Osteocyte (in vitro differentiated cells): ENCODE data around the gene ETV6. TPM values are rescaled to one million over a fixed set of nuclear protein-coding genes. Genes with fewer than 3 reads are reported as not detected.
A peak's percentile ranks its signal among the peaks of the same experiment; 100 is the strongest.

Source experiments
- DNase-seq: peaks from one replicate; pipeline ENCODE4 v3.0.0; 2021; ENCODE audit warnings: mixed read lengths; ENCODE audit not compliant: unreplicated experiment; ENCODE audit errors: extremely low spot score
- H3K27ac Mint-ChIP-seq: one replicate; pipeline ENCODE4 v1.8.0; 2021; ENCODE audit warnings: mild to moderate bottlenecking, mixed read lengths; ENCODE audit not compliant: unreplicated experiment
- H3K27me3 Mint-ChIP-seq: one replicate; pipeline ENCODE4 v1.8.0; 2021; ENCODE audit warnings: mixed read lengths; ENCODE audit not compliant: unreplicated experiment
- H3K36me3 Mint-ChIP-seq: one replicate; pipeline ENCODE4 v1.8.0; 2021; ENCODE audit warnings: mixed read lengths; ENCODE audit not compliant: unreplicated experiment
- H3K4me1 Mint-ChIP-seq: one replicate; pipeline ENCODE4 v1.8.0; 2021; ENCODE audit warnings: mixed read lengths; ENCODE audit not compliant: unreplicated experiment
- H3K4me3 Mint-ChIP-seq: one replicate; pipeline ENCODE4 v1.8.0; 2021; ENCODE audit warnings: mild to moderate bottlenecking, moderate library complexity, mixed read lengths; ENCODE audit not compliant: unreplicated experiment
- H3K9me3 Mint-ChIP-seq: one replicate; pipeline ENCODE4 v1.8.0; 2021; ENCODE audit warnings: mixed read lengths; ENCODE audit not compliant: unreplicated experiment
- total RNA-seq: library from RNA; stranded (reverse); gene quantifications from 2 replicates; pipeline ENCODE4 v1.2.1, GENCODE V29; 2021
- TF ChIP-seq, protein P1 (sequence below): fragments of 200-600 bp; sonication (generic); IDR thresholded peaks from 2 replicates; pipeline ENCODE4 v1.5.0; 2021; ENCODE audit warnings: antibody characterized with exemption, mild to moderate bottlenecking, moderate library complexity

Gene ETV6
- total RNA-seq, 1 donor from 2014 or later = 24.4 TPM

DNA sequence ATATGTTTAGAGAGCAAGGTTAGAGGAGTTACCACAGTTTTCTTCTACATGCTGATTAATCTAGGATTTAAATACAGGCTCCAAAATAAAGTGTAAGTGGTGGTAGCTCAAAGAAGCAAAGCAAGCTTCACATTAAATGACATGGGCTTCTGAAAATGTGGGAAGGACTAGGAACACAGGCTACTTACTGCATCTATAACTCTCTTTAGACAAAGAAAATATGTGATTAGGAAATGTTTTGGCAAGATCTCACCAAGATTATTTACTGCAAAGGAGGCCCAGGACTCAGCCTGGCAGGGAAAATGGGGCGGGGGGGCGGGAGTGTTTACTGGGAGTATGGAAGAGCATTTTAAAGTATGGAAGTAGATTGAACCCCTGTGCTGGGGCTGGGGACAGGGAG, 39.4 kb downstream of the ETV6 start:
- H3K36me3 Mint-ChIP-seq = no peaks in the 10 kb centered on the region
- peaks cover 46% of the 10 kb centered on the region for H3K4me1 Mint-ChIP-seq
- no peaks in the 10 kb centered on the region for H3K9me3 Mint-ChIP-seq
- no peaks in the 10 kb centered on the region for H3K27me3 Mint-ChIP-seq
- no peak for DNase-seq
- H3K4me3 Mint-ChIP-seq = no peak overlapping the region
- TF ChIP-seq, protein P1, sequence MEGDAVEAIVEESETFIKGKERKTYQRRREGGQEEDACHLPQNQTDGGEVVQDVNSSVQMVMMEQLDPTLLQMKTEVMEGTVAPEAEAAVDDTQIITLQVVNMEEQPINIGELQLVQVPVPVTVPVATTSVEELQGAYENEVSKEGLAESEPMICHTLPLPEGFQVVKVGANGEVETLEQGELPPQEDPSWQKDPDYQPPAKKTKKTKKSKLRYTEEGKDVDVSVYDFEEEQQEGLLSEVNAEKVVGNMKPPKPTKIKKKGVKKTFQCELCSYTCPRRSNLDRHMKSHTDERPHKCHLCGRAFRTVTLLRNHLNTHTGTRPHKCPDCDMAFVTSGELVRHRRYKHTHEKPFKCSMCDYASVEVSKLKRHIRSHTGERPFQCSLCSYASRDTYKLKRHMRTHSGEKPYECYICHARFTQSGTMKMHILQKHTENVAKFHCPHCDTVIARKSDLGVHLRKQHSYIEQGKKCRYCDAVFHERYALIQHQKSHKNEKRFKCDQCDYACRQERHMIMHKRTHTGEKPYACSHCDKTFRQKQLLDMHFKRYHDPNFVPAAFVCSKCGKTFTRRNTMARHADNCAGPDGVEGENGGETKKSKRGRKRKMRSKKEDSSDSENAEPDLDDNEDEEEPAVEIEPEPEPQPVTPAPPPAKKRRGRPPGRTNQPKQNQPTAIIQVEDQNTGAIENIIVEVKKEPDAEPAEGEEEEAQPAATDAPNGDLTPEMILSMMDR = no peak
- peak overlapping the region; percentile 72 for H3K27ac Mint-ChIP-seq

DNA sequence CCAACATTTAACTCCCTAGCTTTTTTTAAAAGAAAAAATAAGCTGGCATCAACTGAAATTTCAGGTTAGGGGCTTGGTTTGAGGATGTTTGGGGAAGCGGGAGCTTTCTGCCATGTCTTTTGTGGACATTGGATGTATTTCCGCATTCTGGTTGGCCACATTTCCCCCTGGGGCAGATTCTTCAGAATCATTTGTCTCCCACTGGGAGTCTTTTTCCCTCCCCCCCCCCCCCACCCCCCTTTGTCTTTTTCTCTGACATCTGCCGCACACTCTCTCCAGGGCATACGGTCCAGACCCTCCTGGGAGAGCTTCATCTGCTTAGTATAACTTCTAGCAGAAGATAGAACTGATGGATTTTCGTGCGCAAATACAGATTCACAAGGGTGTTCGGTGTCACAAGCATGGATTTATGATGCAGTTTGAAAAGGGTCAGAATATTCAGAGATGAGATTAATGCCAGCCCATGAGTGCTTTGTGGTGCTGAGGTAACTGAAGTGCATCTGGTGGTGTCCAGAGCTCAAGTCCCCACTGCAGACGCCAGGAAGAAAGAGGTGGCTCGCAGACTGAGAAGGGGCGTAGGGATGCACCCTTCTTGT, 40.2 kb downstream of the ETV6 start:
- Mint-ChIP-seq H3K4me1 (peaks cover 45% of the 10 kb centered on the region), H3K36me3 (peaks cover 2% of the 10 kb centered on the region), H3K27ac (peak overlapping the region; percentile 32), H3K4me3 (no peak overlapping the region), H3K9me3 (no peaks in the 10 kb centered on the region), H3K27me3 (no peaks in the 10 kb centered on the region)
- TF ChIP-seq, protein P1 = no peak
- no peak for DNase-seq

DNA sequence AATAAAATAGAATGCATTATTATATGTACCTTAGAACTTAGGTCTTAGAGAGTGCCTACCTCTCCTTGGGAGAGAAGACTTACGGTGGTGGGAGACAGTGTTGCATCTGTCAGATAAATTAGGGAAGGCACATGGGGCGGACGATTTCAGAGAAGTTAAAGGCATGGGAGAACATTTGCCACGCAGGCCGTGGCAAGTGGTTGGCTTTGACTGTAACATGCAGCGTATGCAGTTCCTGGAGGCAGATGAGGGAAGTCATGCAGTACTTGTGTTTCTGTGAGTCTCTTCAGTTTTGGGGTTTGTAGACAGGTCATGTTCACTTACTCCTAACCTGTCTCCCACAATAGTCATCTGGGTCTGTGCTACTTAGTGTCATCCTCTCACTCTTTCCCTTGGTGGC, 43.6 kb downstream of the ETV6 start:
- Mint-ChIP-seq H3K9me3 (no peaks in the 10 kb centered on the region), H3K27ac (no peak overlapping the region)

DNA sequence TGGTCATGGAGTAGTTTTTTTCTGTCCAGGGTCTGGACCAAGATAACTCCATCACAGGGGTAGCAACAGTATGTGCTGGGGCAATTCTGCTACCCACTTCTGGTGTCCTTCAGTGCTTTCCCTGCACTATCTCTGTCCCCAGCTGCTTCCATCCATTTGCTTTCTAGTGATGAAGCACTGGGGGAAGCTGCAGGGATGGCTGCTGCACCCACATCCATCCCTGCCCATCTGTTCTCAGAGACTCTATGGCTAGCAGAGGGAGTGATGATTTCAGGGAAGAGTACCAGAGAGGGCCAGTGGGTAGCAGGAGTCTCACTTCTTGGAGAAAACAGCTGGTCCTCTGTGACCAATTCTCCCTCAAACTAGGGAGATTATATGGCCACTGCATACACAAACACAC, 44.1 kb downstream of the ETV6 start:
- no peaks in the 10 kb centered on the region for H3K27me3 Mint-ChIP-seq
- H3K4me1 Mint-ChIP-seq = peaks cover 35% of the 10 kb centered on the region
- H3K4me3 Mint-ChIP-seq = no peak overlapping the region
- no peak for DNase-seq
- no peaks in the 10 kb centered on the region for H3K9me3 Mint-ChIP-seq
- no peak overlapping the region for H3K27ac Mint-ChIP-seq
- TF ChIP-seq, protein P1 = no peak
- peaks cover 7% of the 10 kb centered on the region for H3K36me3 Mint-ChIP-seq

More for the DNA sequence above, 43.6 kb downstream of the ETV6 start:
- Mint-ChIP-seq H3K36me3 (peaks cover 7% of the 10 kb centered on the region), H3K4me1 (peaks cover 39% of the 10 kb centered on the region), H3K27me3 (no peaks in the 10 kb centered on the region), H3K4me3 (no peak overlapping the region)
- no peak for DNase-seq
- TF ChIP-seq, protein P1 = no peak

- H3K27ac Mint-ChIP-seq = no peak overlapping the region
- H3K4me3 Mint-ChIP-seq = no peak overlapping the region
- no peak for DNase-seq
- H3K27me3 Mint-ChIP-seq = no peaks in the 10 kb centered on the region
- peaks cover 7% of the 10 kb centered on the region for H3K36me3 Mint-ChIP-seq
- H3K9me3 Mint-ChIP-seq = no peaks in the 10 kb centered on the region
- peaks cover 28% of the 10 kb centered on the region for H3K4me1 Mint-ChIP-seq
- TF ChIP-seq, protein P1 = no peak
Measured at GRCh38 chr12:11694528-11694927, 45.1 kb downstream of the ETV6 start.
